WERI-Rb-1 (cell line): ENCODE results near the gene CDK7.
A peak's percentile ranks its signal among the peaks of the same experiment; 100 is the strongest.

ENCODE experiments used
- DNase-seq: peaks from one replicate; pipeline ENCODE4 v3.0.0-alpha.2; 2020
- H3K27ac ChIP-seq: fragments of 250-450 bp; sonication (Bioruptor Pico); 2 replicates; pipeline ENCODE4 v1.5.1; 2020; ENCODE audit warnings: mild to moderate bottlenecking, moderate library complexity
- H3K27me3 ChIP-seq: fragments of 250-450 bp; sonication (Bioruptor Pico); 2 replicates; pipeline ENCODE4 v1.5.1; 2021; ENCODE audit warnings: mild to moderate bottlenecking, low read depth, moderate library complexity; ENCODE audit not compliant: insufficient read depth, severe bottlenecking
- H3K36me3 ChIP-seq: fragments of 250-450 bp; sonication (Bioruptor Pico); 2 replicates; pipeline ENCODE4 v1.5.1; 2020; ENCODE audit warnings: mild to moderate bottlenecking, moderate library complexity
- H3K4me3 ChIP-seq: 2 replicates; pipeline ENCODE4 v1.5.1; 2011; ENCODE audit warnings: low read depth, mild to moderate bottlenecking, control low read depth, low read length
- H3K9me3 ChIP-seq: fragments of 250-450 bp; sonication (Bioruptor Pico); 2 replicates; pipeline ENCODE4 v1.5.1; 2021; ENCODE audit warnings: mild to moderate bottlenecking, moderate library complexity; ENCODE audit not compliant: severe bottlenecking
- TF ChIP-seq, protein P1 (sequence below): IDR thresholded peaks from 2 replicates; pipeline ENCODE4 v1.5.1; 2011; ENCODE audit warnings: low read depth, mild to moderate bottlenecking, control low read depth, inconsistent platforms, low read length

CDK7 gene

DNA sequence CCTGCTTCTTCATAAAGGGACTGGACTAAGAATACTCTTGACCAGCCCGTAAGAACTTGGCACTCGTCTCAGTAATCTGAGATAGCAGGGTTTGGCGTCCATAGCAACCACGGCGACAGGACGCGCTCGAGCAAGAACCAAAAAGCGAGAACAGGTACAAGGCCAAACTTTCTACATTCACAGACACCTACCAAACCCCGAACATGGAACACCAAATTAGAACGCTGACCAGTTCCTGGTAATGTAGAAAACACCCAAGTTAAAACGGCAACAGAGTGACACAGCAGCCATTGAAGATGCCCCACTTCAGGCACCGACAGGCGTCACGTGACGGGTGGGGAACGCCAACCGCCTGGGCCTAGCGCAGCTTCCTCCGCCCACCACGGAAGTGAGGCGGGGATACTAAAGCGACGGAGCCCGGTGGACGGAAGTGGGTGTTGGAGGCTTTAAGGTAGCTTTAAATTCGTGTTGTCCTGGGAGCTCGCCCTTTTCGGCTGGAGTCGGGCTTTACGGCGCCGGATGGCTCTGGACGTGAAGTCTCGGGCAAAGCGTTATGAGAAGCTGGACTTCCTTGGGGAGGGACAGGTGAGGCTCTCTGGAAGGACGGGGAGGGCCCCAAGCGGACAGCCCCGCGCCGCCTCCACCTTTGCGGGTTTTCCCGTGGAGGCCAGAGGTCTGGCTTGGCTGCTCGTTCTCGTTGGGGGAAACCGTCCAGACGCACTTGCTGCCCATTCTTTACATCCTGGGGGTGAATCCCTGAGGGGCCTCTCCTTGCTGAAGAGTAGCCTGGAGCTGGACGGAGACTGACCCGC lies at the start of gene CDK7:
TSS of gene CDK7 (plus strand) at position 430 of the 812 bp plus-strand sequence. CDS start at position 520, 90 bp downstream.
- Histone ChIP-seq H3K4me3 (peak within 1 kb of the TSS; percentile 77), H3K27me3 (no peaks in the 10 kb centered on the region), H3K9me3 (no peaks in the 10 kb centered on the region), H3K27ac (peak within 1 kb of the TSS; percentile 63), H3K36me3 (peaks cover 18% of the 10 kb centered on the region)
- TF ChIP-seq, protein P1, sequence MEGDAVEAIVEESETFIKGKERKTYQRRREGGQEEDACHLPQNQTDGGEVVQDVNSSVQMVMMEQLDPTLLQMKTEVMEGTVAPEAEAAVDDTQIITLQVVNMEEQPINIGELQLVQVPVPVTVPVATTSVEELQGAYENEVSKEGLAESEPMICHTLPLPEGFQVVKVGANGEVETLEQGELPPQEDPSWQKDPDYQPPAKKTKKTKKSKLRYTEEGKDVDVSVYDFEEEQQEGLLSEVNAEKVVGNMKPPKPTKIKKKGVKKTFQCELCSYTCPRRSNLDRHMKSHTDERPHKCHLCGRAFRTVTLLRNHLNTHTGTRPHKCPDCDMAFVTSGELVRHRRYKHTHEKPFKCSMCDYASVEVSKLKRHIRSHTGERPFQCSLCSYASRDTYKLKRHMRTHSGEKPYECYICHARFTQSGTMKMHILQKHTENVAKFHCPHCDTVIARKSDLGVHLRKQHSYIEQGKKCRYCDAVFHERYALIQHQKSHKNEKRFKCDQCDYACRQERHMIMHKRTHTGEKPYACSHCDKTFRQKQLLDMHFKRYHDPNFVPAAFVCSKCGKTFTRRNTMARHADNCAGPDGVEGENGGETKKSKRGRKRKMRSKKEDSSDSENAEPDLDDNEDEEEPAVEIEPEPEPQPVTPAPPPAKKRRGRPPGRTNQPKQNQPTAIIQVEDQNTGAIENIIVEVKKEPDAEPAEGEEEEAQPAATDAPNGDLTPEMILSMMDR = no peak
- DNase-seq = peak; percentile 91

DNA sequence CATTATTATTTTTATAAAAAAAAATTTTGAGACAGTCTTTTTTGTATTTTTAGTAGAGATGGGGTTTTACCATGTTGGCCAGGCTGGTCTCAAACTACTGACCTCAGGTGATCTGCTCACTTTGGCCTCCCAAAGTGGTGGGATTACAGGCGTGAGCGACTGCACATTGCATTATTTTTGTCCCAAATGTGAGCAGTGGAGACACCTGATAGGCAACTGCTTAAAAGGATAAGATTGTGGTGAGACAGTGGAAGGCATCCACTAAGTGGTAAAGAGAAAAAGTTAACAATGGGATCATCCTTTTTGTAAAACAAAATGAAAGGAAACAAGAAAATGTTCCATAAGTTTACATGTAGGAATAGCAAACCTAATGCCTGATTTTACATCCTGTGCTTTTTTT lies 47.3 kb upstream of the CDK7 start:
- DNase-seq = no peak
- no peak overlapping the region for H3K27ac ChIP-seq
- H3K27me3 ChIP-seq = no peaks in the 10 kb centered on the region
- no peaks in the 10 kb centered on the region for H3K9me3 ChIP-seq
- H3K4me3 ChIP-seq = no peak overlapping the region
- TF ChIP-seq, protein P1 = no peak
- peaks cover 6% of the 10 kb centered on the region for H3K36me3 ChIP-seq

DNA sequence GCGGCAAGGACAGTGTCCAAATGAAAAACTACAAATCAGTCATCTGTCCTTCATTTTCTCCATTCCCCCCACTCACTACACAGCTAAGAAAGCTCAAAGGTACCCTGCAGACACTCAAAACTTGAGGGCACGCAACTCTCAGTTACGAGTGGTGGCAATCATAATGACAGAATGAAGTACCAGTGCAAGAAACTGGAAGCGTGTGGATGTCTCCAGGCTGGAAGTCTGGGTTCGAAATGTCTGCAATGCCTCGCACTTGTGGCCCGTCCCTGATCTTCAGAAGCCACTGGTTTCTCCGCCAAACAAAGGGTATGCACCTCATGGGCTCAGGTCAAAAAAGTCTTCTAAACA lies 45.9 kb upstream of the CDK7 start:
- Histone ChIP-seq H3K27me3 (no peaks in the 10 kb centered on the region), H3K36me3 (peaks cover 14% of the 10 kb centered on the region), H3K9me3 (no peaks in the 10 kb centered on the region), H3K27ac (peak overlapping the region; percentile 95), H3K4me3 (peak overlapping the region; percentile 83)
- TF ChIP-seq, protein P1 = no peak
- DNase-seq = no peak

DNA sequence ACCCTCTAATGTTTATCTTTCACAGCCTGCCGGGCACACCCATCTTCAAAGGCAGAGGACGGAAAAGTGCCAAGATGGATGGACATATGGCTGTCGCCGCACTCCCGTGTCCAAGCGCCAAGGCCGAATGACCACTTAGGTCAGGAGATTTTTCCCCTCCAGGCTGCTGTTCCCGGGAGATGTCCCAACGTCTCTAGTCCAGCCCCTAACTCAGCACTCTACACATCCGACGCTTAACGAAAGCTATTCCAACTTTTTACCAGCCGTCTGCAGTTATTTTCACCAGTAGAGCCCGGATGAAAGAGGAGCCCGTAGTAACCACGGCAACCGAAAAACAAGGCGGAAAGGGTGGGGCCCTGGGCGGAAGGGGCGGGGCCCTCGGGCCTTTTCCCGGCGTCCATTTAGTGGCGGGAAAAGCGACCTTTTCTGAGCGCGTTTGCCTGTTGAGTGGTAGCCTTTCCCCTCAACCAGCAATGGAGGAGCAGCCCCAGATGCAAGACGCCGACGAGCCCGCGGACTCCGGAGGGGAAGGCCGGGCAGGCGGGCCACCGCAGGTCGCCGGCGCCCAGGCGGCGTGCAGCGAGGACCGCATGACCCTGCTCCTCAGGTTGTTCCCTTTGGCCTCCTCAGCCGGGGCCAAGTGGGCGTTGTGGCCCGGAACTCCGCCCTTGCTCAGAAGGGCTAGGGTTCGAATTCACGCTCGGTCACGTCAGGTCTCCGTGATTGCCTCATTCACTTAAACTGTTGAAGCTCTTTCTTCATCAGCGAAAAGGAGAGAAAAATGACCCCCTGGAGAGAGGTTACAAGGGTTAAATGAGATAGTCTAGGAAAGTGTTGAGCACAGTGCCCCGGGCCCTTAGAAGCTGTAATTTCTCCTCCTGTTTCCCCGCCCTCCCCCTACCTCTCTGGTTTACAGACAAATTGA lies 45.3 kb upstream of the CDK7 start, which contains the start of gene CENPH:
TSS of gene CENPH (plus strand) at position 422 of the 925 bp plus-strand sequence. CDS start at position 474, 52 bp downstream.
- Histone ChIP-seq H3K4me3 (peak within 1 kb of the TSS; percentile 83), H3K36me3 (peaks cover 21% of the 10 kb centered on the region), H3K27ac (peak within 1 kb of the TSS; percentile 95), H3K27me3 (no peaks in the 10 kb centered on the region), H3K9me3 (no peaks in the 10 kb centered on the region)
- TF ChIP-seq, protein P1 = no peak
- peak; percentile 90 for DNase-seq

DNA sequence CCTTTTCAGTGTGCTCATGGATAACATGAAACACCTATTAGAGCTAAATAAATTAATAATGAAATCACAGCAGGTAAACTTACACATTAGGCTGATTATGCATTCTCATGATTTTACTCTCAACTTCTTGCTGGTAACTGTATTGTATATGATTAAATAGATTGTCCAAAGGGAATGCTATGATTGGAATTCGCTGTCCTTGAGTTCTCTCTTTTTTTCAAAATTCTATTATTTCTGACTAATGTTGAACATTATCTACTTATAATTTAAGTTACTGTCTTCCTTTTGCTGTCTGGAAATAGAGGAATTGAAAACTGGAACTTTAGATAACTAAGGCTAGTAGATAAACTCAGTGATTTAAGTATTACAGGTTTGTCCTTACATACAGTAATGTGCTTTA lies 32.2 kb upstream of the CDK7 start:
- no peak for DNase-seq
- H3K27me3 ChIP-seq = no peaks in the 10 kb centered on the region
- no peaks in the 10 kb centered on the region for H3K9me3 ChIP-seq
- H3K36me3 ChIP-seq = peaks cover 31% of the 10 kb centered on the region
- no peak overlapping the region for H3K27ac ChIP-seq
- TF ChIP-seq, protein P1 = no peak
- no peak overlapping the region for H3K4me3 ChIP-seq
